Fibroblast of skin of left quadriceps (primary cell): Measurements from ENCODE around the gene LASP1NB.

Experiments used
- DNase-seq, 2 experiments: peaks; one replicate each; pipeline ENCODE4 v3.0.0-alpha.2; 2013; ENCODE audit warnings: low read depth in 2 of 2

Gene LASP1NB

DNA sequence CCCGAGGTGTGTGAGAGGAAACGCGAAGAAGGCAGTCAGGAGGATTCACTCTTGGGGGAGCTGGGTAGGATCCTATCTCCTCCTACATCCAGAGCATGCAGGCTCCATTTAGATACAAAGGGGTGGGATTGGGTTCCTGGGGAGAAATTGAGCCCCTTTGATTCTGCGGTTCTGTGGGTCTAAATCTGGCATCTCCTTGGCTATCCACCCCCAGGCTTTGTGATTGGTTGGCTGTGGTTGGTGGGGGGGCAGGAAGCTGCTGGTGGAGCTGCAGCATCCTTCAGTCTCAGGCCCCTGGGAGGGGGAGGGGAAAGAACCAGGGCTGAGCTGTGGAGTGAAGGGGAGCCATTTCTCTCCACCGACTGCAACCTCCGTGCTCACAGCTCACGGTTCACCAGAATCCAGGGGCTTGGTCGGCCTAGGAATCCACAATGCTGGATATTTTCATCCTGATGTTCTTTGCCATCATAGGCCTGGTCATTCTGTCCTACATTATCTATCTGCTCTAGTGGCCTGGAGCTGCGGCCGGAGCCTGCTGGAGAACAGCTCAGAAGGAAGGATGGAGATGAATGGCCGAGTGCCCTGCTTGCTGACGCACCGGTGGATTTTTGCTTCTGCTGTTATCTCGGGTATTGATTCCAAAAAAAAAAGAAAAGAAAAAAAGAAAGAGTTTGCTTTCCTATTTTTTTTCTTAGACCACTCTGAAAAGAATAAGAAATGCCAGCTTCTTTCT lies at the start of gene LASP1NB:
Gene LASP1NB, plus strand, starts transcription at position 352 of the 733 bp plus-strand sequence.
- DNase-seq, result peak; percentile 23 to 26

DNA sequence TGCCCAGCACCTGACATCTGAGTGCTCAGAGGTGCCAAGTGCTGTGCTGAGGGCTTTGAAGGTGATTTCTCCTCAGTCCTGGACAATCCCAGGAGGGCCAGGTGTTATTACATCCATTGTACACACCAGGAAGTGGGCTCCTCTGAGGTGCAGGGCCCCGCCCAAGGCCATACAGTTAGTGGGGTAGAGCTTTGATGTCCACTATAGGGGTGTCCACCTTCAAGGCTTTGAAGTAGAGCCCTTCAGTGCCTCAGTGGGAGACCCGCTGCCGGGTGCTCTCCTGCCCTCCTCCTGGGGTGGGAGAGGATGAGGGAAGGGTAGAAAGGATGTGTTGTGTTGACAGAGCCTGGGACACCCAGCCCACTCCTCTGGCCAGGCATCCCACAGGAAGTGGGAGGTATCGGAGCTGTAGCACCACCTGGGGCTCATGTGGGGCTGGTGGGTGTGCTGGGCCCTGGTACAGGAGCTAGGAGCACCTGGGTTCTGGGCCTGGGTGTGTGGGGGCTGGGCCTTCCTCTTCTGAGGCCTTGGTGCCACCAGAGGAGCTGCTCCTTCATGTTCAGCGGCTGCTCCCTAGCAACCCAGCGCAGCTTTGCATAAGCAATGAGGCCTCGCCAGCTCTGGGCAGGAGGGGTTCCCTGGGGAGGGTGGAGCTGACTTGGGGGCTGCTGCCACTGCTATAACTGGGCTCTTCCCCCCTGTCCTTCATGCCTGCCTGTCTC lies 48.1 kb upstream of the LASP1NB start:
- no peak for DNase-seq

GRCh38 chr17:38879878-38880665 lies 45.3 kb upstream of the LASP1NB start:
- DNase-seq, result peak; percentile 73 to 78

DNA sequence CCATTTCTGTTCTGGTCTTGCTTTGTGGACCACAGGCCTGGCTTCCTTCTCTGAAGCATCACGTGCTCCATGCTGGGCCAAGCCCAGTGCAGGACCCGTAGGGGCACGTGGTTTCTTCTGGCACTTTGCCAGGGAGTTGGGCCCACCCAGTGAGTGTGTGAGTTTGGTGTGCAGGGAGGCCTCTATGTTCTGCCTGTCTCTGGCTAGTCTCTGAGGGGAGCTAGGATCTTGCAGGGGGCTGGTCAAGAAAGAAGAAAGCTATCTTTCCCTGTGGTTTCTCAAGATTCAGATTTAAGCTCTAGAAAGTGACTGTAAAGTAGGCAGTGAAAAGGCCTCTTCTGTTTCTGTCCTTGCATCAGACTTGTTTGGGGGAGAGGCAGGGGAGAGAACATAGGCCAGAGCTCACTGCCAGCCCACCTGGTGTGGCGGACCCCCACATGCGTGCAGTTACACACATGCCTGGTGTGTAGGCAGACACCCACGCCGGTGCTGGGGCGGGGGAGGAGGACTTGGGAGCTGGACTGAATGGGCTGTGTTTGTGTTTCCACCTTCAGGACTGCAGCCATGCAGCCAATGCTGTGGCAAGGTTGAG lies 43.7 kb upstream of the LASP1NB start:
- no peak for DNase-seq

- no peak for DNase-seq
Measured at GRCh38 chr17:38882870-38883269, 42.5 kb upstream of the LASP1NB start.

- DNase-seq, result no peak
Measured at GRCh38 chr17:38883592-38884526, 41.6 kb upstream of the LASP1NB start.

DNA sequence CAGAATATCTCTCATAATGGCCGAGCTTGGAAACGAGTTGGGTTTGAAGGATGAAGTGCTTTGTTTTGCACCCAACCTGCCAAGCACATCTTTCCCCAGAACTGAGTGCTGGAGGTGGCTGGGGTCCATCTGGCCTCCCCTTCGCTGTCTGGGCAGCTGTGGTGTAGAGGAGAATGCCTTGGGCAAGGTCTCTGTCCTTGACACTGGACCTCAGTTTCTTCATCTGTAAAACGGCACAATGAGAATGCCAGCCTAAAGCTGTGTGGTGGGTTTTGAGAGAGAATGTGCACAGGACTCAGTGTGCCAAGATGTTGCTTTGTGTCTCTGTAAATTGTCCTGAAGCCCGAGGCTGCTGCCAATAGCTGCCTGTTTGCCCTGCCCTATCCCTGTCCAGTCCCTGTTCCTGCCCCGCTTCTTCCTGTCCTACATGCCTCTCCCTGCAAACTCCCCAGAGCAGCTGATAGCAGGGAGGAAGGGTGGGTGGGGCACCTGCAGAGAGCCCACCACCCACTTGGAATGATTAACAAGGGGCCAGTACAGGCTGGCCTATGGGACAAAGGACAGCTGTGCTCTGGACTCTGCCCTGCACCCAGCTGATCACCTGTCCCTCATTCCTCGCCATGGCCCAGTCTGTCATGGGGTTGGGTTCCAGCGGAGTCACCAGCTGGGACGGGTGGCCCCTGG lies 40.2 kb upstream of the LASP1NB start:
- DNase-seq, result no peak

GRCh38 chr17:38885728-38886642 lies 39.4 kb upstream of the LASP1NB start:
- no peak for DNase-seq

DNA sequence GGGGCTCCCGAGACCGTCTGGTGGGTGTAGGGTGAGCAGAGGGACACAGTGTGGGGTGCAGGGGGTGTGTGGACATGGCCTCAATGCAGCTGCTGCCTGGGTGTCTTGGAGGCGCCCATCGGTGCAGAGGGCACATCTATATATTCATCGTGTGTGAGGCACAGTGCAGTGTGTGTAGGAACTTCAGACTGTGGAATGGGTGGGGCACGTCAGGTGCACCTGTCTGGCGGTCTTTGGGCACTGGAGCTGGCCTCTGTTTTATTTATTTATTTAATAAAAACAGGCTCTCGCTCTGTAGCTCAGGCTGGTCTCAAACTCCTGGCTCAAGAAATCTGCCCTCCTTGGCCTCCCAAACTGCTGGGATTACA lies 38.8 kb upstream of the LASP1NB start:
- DNase-seq, result no peak

DNA sequence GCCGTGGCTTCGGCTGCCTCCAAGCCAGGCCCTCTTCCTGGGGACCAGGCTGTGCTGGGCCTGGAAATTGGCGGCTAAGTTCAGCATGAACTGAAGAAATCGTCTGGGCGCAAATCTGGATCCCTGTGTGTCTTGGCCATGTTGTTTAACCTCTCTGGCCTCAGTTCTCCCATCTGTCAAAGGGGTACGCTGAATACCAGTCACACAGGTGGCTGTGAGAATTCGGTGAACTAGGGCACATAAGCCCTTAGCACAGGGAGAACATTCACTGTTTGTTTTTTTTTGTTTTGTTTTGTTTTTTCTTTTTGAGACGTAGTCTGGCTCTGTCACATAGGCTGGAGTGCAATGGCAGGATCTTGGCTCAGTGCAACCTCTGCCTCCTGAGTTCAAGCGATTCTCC lies 36.6 kb upstream of the LASP1NB start:
- DNase-seq, result no peak

GRCh38 chr17:38889745-38890409 lies 35.5 kb upstream of the LASP1NB start:
- DNase-seq, result no peak

DNA sequence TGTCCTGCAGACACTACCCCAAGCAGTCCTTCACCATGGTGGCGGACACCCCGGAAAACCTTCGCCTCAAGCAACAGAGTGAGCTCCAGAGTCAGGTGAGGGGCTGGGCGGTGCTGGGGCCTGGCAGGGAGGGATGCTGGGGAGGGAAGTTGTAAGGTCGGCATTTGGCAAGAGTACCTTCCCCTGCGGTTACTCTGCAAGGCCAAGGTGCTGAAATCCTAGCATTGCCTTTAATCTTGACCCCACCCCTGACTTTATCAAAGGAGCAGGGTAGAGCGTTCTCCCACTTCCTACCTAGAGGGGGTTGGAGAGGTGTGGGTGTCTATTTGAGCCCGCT lies 35.0 kb upstream of the LASP1NB start:
- no peak for DNase-seq

GRCh38 chr17:38891441-38891840 lies 34.0 kb upstream of the LASP1NB start:
- DNase-seq, result no peak

DNA sequence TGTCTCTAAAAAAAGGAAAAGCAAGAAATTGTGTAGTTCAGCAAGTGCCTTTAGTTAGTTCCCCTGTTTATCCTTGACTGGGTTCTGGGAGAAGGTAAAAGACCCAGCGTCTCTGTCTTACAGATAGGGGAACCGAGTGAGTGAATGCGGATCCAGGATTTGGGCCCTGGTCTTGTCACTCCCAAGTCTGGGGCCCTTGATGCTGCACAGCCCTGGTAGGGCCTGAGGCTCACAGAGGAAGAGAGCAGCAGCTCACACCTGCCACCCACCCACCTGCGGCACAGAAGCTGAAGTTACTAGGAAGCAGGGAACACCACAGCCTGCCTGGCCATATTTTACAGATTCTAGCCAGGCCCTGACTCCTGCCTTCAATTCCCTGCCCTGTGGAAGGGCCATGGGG lies 33.3 kb upstream of the LASP1NB start:
- DNase-seq, result no peak

GRCh38 chr17:38892620-38893019 lies 32.8 kb upstream of the LASP1NB start:
- no peak for DNase-seq

- no peak for DNase-seq
Measured at GRCh38 chr17:38893113-38893512, 32.3 kb upstream of the LASP1NB start.

- DNase-seq, result no peak
Measured at GRCh38 chr17:38893607-38894006, 31.8 kb upstream of the LASP1NB start.

GRCh38 chr17:38894276-38894675 lies 31.1 kb upstream of the LASP1NB start:
- no peak for DNase-seq

GRCh38 chr17:38896346-38896954 lies 29.0 kb upstream of the LASP1NB start:
- no peak for DNase-seq
